ENCODE results near the gene STYXL1.

Gene STYXL1

DNA sequence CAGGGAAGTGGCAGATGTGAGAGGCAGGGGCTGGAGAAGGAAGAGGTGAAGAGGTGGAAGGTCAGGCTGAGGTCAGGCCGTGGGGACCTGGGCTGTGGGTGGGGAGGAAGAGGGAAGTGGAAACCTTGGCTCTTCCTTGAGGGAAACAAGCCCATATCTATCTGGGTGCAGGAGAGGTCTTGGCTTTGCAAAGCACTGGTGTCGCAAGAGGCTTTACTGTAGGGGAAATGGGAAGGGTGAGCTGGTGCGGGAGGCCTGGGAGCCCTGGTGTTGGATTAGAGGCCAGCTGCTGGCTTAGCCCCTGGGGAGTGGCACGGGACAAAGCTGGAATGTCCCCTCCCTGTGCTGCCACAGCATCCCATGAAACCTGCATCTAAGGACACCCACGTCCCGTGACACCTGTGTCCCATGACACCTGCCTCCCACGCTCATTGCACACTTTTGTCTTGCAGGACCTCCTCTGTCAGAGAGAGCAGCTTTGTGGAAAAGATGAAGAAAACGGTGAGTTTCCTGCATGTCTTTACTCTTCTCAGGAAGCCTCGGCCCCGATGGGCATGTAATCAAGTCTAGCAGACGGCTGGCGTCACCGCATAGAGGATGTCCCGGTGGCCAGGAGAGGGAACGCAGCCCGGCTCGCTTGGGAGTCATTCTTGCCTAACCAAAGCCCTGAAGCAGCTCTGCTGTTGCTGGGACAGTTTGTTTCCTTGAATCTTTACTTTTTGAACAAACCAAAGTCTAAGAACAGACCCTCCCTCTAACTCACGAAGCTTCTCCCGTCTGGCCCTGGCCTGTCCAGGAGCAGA, 75.6 kb downstream of the STYXL1 start:
- no peak for DNase-seq

DNA sequence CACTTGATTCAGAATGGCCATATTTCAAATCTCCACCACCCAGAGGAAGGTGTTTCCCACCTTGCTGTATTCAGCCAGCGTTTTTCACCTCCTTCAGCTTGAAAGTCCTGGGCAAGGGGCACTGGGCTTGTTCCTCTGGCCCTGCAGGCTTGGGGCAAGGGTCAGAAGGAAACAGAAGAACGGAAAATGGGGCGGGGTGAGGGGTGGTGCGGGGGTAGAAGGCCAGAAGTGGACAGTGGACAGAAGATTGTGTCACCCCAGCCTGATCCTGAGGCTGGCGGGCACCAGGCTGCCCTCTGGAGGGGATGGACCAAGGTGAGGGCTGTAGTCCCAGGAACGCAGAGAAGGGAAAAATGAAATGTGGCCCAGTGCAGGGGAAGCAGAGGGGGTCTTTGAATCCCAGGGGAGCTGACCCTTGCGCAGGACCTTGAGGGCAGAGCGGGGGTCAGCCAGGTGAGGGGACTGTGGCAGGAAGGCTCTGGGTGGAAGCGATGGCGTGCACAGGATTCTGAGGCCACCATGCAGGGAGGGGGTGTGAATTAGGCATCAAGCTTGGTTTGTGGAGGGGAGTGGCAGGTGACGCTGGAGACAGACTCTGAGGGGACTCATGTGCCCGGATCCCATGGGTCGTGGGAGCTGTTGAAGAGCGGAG, 76.4 kb downstream of the STYXL1 start:
- DNase-seq: no peak

DNA sequence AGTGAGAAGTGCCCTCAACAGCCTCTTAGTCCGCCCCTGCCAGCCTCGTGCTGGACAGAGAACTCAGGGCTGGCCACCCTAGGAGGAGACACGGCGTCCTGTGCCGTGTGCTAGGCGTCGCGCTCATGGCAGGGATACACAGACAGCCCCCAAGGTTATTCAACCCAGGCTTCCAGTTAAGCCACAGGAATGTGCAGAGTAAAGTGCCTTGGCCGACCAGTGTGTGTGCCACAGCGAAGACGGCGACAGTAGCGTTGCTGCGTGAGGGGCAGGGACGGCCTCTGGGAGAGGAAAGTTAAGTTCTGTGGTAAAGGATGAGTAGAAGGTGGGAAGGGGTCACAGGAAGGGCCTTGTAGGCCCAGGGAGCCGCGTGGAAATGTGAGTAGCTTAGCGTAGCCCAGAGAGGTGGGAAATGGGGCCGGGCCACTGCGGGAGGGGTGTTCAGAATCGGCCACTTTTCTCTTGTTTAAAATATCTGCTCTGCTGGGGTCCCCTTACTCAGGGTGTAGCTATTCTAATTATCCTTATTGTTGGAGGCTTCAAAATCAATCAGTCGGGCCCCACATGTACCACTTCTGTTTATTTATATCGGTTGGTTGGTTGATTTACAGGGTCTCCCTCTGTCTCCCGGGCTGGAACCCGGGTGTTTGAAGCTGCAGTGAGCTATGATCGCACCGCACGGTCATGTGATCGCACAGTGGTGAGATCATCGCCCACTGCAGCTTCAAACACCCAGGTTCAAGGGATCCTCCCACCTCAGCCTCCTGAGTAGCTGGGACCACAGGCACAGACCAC, 77.9 kb downstream of the STYXL1 start:
- no peak for DNase-seq

DNA sequence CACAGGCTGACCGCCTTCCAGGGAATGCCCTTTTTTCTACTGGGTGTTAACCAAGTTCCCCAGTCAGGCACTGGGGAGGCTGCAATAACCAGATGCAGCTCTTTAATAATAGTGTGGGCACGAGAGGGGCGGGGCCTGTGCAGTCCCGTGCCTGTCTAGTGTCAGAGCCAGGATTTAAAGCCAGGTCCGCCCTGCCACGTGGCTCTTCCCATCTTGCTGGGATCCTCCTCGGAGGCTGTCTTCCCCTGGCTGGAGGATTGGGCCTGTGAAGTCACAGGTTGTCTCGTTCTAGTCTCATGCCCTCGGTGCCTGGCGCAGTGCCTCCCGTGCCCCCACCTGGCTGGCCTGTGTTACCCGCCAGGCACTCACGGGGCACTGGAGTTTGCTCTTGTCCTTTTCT, 78.6 kb downstream of the STYXL1 start:
- DNase-seq: no peak

DNA sequence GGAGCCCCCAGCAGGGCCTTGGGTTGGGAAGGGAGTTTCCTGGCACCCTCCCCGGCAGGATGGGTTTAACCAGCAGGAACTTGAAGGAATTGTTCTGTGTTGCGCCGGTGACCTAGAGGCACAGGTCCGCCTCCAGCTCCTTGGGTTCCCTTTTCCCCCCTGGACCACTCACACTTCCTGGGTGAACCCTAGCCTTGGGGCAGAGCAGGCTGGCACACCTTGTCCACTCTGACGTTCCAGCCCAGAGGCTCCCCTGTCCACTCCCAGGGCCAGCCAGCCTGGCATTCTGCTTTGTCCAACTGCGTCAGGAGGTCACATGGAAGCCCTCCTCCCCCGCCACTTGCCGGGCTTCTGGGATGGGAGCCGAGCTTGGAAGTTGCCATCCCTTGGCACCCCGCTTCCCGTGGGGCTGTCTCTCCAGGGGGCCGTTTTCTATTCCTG, 79.2 kb downstream of the STYXL1 start:
- DNase-seq: no peak

DNA sequence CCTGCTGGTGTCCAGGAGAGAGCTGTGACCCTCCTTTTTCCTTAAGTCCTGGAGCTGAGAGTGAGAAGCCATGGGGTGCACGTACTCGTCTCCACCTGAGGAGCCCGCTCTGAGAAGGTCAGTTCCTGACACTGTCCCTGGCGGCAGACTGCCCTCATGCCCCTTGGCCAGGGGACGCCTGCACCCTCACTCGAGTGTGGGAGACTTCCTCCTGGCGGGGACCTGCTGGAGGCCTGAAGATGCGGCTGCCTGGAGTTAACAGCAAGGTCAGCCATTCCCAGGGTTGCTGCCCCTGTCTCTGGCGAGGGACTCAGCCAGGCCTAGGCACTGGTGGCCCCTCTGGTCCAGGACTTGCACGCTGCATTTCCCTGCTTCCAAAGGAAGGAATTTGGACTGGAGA, 79.8 kb downstream of the STYXL1 start:
- no peak for DNase-seq

DNA sequence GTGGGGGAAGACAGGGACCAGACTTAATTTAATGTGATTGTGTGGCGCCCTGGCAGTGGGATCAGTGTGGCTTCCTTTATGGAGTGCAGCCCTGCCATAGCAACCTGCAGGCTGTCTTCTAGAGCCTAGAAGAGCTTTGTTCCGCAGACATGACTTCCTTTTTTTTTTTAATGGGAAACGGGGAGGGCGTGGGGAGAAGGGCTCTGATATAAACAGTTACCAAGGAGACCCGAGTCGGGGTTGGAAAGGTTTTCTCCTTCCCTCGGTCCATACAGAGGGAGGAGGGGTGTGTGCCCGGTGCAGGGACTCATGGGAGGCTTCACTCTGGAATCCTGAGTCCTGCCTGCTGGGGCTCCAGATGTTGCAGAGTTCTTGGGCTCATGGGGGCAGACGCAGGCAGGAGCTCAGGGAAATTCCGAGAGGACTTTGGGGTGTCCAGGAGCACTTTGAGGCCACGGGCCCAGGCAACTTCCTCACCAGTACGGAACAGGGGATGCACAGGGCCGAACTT, 80.3 kb downstream of the STYXL1 start:
- DNase-seq: no peak

DNA sequence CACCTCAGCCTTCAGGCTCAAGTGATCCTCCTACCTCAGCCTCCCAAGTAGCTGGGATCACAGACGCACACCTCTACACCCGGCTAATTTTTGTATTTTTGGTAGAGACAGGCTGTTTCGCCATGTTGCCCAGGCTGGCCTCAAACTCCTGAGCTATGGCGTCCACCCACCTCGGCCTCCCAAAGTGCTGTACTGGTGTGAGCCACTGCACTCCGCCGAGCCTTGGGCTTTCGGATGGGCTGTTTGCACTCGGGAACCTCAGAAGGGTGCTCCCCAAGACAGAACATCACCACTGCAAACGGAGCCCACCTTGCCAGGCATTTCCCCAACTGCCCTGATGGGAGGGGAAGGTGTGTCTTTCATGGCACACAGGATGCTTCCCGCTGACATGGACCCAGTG, 80.7 kb downstream of the STYXL1 start:
- DNase-seq: no peak

DNA sequence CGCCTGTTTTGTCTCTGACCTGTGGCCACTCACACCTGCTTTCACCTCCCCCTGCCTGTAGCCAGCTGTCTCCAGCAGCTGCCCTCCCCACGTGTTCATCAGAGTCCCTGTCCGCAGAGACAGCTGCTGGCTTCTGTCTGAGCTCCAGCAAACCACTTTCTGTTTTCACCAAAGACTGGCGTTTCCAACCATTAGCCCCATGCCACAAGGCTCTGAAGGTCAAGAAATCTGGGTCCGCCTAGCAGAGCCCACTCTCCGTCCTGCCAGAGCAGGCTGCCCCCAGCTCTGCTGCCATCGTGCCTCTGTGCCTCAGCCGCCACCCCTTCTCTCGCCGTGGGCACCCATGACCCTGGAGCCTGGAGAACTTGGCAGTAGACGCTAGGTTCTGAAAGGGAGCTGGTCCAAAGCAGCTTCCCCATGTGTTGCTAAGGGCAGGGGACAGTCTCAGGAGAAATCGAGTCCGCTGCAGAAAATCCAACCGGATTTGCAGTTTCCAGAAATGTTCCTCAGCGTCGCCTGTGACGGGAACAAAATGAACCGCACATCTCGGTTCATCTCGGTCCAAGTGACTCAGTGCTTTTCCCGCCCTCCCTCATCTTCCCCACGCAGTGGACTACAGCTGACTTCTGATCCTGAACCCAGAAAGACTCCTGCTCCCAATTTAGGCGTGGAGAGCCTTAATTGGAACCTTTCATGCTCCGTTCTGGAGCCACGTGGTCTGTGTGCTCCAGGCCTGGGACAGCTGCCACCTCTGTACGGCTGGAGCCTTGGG, 81.4 kb downstream of the STYXL1 start:
- no peak for DNase-seq

DNA sequence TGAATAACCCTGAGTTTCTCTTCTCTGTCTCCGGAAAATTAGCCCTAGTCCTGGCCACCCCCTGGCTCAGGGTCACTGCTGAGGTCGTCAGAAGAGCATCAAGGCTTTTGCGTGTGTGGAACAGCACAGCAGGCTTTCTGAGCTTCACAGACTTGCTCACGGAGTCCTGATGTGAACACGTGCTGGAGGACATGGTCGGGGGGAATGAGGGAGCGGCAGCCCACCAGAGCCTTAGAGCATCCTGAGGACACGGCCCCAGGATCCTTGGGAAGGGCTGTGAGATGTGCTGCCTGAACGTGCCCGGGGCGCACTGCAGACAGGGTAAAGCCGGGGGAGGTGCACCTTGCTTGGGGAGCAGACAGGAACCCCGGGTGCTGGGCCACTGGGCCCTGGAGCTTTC, 82.2 kb downstream of the STYXL1 start:
- DNase-seq: no peak

DNA sequence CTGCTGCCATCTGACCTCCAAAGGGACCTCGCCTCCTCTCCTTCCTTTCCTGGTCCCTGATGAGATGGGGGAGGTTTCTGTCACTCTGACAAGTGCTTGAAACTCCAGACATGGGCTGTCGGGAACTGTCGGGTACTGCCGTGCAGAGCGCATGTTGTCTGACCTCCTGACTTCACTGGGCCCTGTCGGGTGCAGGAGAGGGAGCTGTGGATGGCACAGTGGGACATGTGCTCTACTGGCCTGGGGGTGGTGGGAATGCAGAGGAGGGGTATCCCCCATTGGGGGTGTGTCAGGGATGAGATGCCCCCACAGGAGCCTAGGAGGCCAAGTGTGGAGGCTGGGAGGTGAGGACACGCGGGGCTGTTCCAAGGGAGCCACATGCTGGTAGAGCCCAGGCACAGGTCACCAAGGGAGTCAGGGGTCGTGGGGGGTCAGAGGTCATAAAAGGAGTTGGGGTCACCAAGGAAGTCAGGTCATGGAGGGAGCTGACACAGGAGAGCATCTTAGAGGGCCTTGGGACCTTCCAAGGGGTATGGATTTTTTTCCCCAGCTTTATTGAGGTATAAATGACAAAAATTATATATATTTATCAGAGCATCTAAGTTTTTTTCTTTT, 84.3 kb downstream of the STYXL1 start:
- DNase-seq: no peak

DNA sequence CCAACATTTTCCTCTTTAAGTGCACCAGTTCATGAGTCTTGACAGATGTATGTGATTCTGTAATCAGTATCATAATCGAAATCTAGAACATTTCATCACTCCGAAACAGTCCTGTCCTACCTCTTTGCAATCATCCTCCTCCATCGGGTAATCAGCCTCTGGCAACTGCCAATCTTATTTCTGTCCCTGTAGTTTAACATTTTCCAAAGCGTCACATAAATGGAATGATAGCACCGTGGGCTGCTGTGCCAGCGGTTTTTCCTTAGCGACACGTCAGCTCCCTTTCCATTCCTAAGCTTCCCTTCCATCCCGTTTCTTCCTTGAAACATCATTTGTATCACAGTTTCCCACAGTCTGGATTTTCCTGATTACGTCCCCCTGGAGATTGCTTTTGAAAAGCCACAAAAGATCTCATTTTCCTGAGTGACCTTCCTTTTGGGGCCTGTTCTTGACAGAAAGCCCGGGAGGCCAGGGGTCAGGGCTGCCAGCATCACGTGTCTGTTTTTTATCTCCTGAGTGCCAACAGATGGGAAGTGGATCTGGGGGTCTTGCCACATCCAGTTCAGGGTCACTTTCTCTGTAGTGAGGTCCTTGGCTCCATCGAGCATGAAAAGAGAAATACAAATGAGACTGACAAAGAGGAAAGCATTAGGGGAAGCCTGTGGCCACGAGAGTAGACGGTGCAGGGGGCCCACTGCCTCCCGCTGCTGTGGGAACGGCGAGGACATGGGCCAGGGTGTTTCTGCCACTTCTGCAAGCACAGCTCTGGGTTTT, 85.0 kb downstream of the STYXL1 start:
- no peak for DNase-seq

DNA sequence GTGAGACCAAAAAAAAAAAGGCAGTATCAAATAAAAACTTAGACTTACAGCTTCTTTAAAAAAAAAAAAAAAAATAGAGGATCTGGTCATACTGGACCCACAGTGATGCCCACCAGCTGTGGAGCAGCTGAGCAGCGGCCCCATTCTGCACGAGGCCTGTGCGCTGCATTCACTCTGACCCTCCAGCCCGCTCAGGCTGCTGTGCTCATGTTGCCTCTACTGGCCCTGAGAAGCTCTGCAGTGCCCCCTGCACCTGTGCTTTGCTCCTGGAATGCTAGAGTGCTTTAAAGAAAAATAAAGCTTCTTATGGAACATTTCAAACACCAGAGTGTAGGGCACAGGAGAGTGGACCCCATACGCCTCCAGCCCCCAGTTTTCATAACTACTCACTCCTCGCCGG, 86.6 kb downstream of the STYXL1 start:
- no peak for DNase-seq

DNA sequence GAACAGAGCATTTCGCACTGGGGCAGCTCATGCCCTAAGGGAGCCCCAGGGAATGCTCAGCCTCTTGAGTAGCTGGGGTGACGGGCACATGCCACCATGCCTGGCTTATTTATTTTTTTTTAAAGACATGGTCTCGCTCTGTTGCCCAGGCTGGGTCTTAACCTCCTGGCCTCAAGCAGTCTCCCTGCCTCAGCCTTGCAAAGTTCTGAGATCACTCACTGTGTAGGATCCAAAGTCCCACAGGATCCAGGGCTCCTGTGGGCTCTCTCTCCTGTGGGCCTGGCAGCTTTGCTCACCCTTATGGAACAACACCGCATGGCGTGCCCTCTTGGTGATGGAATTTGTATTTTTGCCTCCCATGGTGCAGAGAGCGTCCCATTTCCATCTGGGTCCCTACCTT, 87.4 kb downstream of the STYXL1 start:
- DNase-seq: no peak

DNA sequence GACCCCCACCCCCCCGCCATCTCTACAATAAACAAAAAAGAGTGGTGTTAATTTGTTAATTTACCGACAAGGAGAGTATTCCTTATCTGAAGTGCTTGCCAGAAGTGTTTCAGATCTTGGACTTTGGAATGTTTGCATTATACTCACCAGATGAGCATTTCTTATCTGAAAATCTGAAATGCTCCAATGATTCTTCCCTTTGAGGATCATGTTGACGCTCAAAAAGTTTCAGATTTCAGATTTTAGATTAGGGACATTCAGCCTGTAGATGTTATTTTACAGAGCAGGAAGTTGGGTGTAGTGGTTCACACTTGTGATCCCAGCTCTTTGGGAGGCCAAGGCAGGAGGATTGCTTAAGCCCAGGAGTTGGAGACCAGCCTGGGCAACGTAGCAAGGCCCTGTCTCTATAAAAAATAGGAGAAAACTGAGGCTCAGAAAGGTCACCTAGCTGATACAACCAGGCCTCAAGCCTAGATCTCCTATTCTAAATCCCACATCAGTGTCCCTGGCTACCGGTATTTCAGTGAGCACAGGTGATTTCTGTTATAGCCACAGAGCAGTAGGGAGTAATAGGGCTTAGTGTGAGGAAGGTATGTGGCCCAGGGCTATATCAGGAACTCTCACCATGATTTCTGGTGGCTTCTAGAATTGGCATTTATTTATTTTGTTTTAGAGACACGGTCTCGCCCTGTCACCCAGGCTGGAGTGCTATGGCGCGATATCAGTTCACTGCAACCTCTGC, 88.8 kb downstream of the STYXL1 start:
- no peak for DNase-seq

DNA sequence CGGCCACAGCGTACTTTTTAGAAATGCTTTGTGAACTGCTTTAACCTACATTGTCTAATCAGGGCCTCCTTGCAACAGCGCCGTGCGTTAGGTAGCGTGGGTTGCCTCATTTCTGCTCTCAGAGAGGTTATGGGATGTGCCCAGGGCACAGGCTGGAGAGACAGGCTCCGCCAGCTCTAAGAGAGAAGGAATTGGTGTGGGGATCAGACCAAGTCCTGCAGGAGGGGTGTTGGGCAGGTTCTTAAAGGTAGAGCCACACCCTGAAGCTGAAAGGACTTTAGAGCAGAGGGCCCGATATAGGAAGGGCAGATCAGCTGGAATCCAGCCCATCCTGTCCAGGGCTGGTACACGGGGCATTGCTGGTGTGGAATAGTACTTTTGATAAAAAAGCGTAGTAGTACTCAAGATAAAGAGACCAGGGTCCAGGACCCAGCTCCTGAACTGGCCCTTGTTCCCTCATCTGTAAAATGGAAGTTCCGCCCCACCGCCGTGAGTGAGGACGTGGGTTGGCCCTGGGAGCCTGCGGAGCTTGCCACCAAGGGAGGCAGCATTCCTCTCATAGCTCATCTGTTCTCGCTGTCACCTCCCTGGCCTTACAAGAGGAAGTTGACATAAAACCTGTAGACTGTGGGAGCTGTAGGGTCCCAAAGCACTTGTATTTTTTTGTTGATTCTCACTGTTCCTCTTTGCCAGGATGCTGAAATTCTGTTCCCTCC, 90.6 kb downstream of the STYXL1 start:
- DNase-seq: no peak

DNA sequence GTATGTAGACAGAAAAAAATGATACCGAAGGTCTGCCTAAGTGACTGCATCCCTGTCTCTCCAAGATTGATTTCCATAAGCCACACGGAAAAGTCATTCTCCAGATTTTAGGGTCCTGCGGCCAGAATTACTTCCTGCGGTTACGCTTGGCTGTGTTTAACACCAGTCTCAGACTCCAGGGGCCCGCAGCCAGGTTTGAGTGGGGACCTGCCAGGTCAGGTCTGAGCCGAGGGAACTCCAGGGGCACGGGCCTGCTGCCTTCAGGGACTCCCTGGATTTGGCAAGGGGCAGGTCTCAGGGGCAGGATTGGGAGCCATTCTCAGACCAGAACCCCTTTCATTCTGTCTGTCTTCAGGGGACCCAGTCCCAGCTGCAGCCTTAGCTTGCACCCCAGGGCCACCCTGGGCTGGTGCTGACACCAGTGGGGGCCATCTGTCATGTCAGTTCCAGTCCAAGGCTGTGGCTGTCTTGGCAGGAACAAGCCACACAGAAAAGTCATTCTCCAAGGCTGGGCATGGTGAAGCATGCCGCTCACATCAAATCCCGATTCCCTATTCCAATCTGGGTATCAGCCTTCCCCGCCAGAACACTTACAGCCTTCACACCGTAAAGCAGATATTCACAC, 92.4 kb downstream of the STYXL1 start:
- no peak for DNase-seq

DNA sequence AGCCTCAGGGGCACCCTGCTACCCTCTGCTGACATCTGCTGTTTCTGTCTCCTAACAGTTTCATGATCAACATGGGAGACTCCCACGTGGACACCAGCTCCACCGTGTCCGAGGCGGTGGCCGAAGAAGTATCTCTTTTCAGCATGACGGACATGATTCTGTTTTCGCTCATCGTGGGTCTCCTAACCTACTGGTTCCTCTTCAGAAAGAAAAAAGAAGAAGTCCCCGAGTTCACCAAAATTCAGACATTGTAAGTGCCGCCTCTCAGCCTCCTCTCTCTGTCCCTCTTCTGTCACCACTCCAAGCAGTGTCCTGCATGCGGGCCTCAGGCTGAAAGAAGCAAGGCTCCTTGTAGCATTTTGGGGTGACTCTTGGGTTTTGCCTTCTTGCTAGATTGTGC, 93.9 kb downstream of the STYXL1 start:
- DNase-seq: no peak

DNA sequence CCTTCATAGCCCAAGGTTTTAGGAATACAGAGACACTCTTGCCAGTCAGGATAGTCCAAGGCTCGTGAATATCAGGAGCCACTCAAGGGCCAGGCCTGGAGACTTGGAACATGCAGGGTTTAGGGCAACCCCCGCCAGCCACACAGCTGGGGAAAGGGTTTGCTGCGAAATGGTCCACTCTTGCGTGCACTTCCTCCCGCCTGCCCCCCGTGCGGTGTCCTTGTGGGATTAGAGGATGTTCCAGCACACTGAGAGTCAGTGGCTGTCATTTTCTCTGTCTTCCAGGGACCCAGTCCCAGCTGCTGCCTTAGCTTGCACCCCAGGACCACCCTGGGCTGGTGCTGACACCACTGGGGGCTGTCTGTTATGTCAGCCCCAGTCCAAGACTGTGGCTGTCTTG, 94.4 kb downstream of the STYXL1 start:
- no peak for DNase-seq

DNA sequence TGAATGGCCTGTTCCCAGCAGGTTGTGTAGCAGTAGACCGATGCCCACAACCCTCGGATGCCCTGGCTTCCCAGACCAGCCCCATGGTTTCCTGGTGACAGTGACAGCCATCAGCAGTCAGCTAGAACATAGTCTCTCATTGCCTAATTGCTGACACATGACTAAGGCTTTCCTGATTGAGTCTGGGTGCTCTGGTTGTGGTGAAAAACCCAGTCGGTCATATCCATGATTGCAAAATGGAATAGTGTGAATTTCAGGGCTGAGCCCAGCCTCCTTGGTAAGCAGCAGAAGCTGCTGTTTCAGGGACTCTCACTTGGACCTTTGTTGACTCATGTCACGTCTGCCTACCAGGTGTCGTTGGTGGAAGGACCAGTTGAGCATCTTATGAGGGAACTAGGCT, 96.3 kb downstream of the STYXL1 start:
- DNase-seq: no peak
